Urinary bladder (tissue), 4 donors: ENCODE measurements around the gene CEP350. TPM values are rescaled to one million over a fixed set of nuclear protein-coding genes. Genes with fewer than 3 reads are reported as not detected.

ENCODE experiments used
- DNase-seq: peaks from one replicate; pipeline ENCODE4 v3.0.0-alpha.2; 2015; ENCODE audit errors: extremely low spot score
- H3K27ac ChIP-seq: one replicate; pipeline ENCODE4 v1.5.1; 2013; ENCODE audit warnings: low read depth, mild to moderate bottlenecking, moderate library complexity
- H3K36me3 ChIP-seq: one replicate; pipeline ENCODE4 v1.6.1; 2013; ENCODE audit warnings: mild to moderate bottlenecking, moderate library complexity; ENCODE audit not compliant: insufficient read depth
- H3K4me1 ChIP-seq: one replicate; pipeline ENCODE4 v1.6.1; 2013; ENCODE audit warnings: mild to moderate bottlenecking, moderate library complexity; ENCODE audit not compliant: insufficient read depth
- H3K4me3 ChIP-seq: one replicate; pipeline ENCODE4 v1.5.1; 2013; ENCODE audit warnings: low read depth, low read length
- WGBS: extraction: QIAGEN DNeasy Blood & Tissue Kit; methylation state at CpG from one replicate; pipeline ENCODE4 v1.1.7; 2013; 5-methylcytosine and 5-hydroxymethylcytosine counted together
- polyA plus RNA-seq: library from polyadenylated mRNA; stranded (reverse); fragments of 200-250 nt; gene quantifications from one replicate; pipeline ENCODE4 v1.2.3, GENCODE V29; 2013
- total RNA-seq: library from RNA; depleted of rRNA; stranded (reverse); fragments of >200 nt; gene quantifications from one replicate; pipeline ENCODE4 v1.2.3, GENCODE V29; 2014
- donor health status: healthy with polysubstance abuse.
- donor health status: healthy.

The CEP350 gene
- total and polyA plus RNA-seq, 2 donors, result 13.0 to 110 TPM

DNA sequence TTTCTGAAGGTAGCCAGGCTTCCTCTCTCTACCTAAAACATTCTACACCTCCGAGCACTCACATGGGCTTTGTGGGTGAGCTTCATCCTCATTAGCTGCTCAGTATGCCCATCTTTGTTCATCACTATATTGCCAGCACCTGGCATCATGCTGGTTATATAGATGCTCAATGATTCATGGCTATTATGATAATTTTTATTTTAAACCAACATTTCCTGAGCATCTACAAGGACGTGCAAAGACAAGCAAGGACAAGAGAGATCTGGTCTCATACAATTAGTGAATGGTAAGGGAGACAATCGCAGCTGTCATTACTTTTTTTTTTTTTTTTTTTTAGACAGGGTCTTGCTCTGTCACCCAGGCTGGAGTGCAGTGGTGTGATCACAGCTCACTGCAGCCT is 188.7 kb downstream of the CEP350 start:
- 82% methylated on average over 3 of the region's 3 CpGs for WGBS
- Histone ChIP-seq H3K27ac (no peak overlapping the region), H3K4me1 (no peaks in the 10 kb centered on the region), H3K36me3 (no peaks in the 10 kb centered on the region), H3K4me3 (no peak overlapping the region)
- DNase-seq, result no peak

DNA sequence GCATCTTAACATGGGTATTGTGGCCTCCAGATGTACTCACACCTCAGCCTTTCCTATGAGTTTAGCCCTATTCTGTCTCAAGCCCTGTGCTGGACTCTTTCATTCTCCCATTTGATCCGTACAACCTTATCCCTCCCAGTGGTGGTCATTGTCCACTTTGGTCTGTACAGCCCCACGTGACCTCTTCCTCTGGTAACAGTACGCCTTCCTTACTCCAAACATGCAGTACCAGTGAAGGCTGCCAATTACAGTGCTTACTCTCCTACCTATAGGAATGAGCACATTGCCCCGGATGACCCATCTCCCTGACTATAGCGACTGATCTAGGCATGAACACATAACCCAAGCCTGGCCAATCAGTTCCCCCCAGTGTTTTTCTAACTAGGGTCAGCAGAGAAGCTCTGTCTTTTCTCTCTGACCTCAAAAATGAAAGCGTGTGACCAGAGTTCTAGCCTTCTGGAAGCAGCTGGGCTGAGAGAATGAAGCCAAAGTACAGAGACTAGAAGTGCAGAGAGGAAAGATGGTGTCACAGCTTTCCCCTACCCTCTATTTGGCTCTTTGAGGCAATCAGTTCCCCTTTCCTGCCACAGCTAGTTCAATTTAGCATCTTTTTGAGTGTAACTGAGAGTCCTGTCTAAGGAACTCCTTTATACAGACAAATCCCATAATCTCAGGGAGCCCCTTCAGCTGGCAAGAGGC is 190.2 kb downstream of the CEP350 start:
- no peak for DNase-seq
- WGBS, result 65% methylated on average over 6 of the region's 6 CpGs
- Histone ChIP-seq H3K36me3 (no peaks in the 10 kb centered on the region), H3K4me3 (no peak overlapping the region), H3K4me1 (no peaks in the 10 kb centered on the region), H3K27ac (no peak overlapping the region)

DNA sequence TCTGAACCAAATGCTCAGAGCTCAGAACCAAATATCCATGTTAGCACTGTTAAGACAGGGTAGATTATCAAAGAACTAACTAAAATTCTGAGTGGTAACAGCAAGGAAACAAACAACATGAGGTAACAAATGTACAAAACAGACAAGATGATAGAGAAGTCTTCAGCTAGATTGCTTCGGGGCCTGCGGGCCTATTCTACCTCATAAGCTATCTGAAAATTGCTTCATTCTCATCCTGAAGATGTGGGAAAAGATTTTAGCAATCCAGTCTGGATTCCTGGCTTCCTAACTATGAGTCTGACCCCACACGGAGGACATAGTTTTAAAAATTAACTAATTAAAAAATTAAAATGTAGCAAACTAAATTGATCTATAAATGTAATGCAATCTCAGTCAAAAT is 190.8 kb downstream of the CEP350 start:
- H3K4me3 ChIP-seq, result no peak overlapping the region
- H3K4me1 ChIP-seq, result no peaks in the 10 kb centered on the region
- WGBS, result 88% methylated on average over 3 of the region's 3 CpGs
- H3K36me3 ChIP-seq, result no peaks in the 10 kb centered on the region
- no peak for DNase-seq
- H3K27ac ChIP-seq, result no peak overlapping the region

DNA sequence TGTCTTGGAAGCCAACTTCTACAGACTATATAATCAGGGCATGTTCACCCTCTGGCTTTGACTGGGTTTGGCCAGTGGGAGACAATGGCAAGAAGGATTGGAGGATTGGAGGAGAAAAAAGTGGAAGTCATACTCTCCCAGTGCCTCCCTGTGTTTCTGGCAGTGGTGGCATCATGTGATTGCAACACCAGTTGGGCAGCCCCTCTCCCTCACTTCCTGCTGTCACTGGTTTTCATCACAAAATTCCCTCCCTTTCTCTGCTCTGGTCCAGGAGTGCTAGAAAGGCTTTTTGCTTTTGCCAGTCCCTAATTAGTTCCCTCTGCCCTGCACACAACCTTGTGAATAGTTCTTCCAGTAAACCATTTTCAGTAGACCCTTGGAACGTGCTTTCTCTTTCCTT is 196.4 kb downstream of the CEP350 start:
- no peak overlapping the region for H3K4me3 ChIP-seq
- no peak for DNase-seq
- WGBS, result 41% methylated on average over 1 of the region's 1 CpG
- H3K27ac ChIP-seq, result no peak overlapping the region
- no peaks in the 10 kb centered on the region for H3K36me3 ChIP-seq
- H3K4me1 ChIP-seq, result no peaks in the 10 kb centered on the region

DNA sequence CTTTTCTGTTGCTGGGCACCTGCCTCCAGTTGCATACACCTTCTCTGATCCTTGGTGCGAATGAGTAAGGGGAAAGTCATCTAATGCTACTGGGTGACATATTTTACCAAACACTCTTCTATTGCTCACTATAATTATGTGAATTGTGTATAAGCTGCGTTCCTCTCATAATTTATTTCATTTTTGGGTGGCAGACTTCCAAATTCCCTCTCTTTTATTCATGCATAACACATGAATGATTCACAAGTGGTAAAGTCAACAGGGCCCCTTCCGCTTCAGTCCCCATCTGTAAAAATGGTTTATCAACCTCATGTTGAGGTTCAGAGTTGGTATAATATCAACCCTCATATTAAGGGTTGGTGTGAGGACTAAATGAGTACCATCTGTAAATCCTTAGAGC is 196.9 kb downstream of the CEP350 start:
- no peak overlapping the region for H3K4me3 ChIP-seq
- no peaks in the 10 kb centered on the region for H3K4me1 ChIP-seq
- no peak overlapping the region for H3K27ac ChIP-seq
- no peak for DNase-seq
- 55% methylated on average over 3 of the region's 3 CpGs for WGBS
- H3K36me3 ChIP-seq, result no peaks in the 10 kb centered on the region

DNA sequence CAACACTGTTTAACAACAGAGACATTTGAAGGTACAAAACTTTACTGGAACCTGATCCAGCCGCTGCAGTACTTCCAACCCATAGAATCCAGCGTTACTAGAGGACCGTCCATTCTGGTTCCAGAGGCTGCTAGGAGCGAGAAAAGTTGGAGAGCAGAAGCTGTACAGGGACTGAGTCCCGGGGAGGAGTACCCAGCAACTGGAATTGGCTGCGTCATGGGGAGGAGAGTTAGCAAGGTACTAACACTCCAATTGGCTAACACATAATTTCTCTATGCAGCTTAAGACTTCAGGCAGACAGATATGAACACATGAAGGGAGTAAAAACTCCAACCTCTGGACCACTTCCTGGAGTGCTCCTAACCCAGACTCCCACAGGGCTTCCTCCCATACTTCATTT is 198.0 kb downstream of the CEP350 start:
- H3K27ac ChIP-seq, result no peak overlapping the region
- no peak for DNase-seq
- WGBS, result 92% methylated on average over 6 of the region's 6 CpGs

DNA sequence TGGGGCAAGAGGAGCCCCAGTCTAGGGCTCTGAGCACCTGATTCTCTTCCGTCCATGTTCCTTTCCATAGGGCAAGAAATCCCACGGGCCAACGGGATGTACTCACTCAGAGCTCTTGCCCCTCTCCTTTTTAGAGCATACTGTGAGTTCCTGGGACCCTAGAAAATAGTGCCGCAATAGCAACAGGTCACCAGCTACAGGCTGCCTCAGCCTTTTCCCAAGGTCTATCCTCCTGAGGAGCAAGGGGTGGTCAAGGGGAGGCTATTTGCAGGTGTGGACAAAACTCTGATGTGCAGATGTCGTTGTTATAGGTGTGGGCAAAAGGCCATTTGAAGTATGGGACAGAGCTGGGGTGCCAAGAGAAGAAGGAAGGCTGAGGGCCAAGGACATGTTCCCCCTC is 198.4 kb downstream of the CEP350 start:
- Histone ChIP-seq H3K36me3 (no peaks in the 10 kb centered on the region), H3K4me1 (no peaks in the 10 kb centered on the region), H3K27ac (no peak overlapping the region), H3K4me3 (no peak overlapping the region)
- no peak for DNase-seq
- 88% methylated on average over 5 of the region's 5 CpGs for WGBS

More for the DNA sequence above, 198.0 kb downstream of the CEP350 start:
- Histone ChIP-seq H3K4me3 (no peak overlapping the region), H3K36me3 (no peaks in the 10 kb centered on the region), H3K4me1 (no peaks in the 10 kb centered on the region)

DNA sequence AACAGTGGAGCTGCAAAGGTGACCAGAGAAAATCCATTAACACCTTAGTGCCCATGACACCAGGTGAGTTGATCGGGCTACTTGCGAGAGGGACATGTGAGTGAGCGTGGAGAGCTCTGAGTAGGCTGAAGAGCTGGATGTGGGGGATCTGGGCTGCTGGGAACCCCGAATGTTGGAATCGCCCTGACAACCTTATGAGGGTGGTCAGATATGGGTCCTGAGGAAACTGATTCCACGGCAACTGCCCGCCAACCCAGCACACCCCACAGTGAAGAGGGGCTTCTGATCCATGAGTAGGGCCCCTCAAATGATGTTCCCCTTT is 199.4 kb downstream of the CEP350 start:
- H3K4me3 ChIP-seq, result peak overlapping the region; percentile 86
- WGBS, result 11% methylated on average over 7 of the region's 7 CpGs
- H3K27ac ChIP-seq, result no peak overlapping the region
- no peaks in the 10 kb centered on the region for H3K36me3 ChIP-seq
- no peaks in the 10 kb centered on the region for H3K4me1 ChIP-seq
- DNase-seq, result no peak

DNA sequence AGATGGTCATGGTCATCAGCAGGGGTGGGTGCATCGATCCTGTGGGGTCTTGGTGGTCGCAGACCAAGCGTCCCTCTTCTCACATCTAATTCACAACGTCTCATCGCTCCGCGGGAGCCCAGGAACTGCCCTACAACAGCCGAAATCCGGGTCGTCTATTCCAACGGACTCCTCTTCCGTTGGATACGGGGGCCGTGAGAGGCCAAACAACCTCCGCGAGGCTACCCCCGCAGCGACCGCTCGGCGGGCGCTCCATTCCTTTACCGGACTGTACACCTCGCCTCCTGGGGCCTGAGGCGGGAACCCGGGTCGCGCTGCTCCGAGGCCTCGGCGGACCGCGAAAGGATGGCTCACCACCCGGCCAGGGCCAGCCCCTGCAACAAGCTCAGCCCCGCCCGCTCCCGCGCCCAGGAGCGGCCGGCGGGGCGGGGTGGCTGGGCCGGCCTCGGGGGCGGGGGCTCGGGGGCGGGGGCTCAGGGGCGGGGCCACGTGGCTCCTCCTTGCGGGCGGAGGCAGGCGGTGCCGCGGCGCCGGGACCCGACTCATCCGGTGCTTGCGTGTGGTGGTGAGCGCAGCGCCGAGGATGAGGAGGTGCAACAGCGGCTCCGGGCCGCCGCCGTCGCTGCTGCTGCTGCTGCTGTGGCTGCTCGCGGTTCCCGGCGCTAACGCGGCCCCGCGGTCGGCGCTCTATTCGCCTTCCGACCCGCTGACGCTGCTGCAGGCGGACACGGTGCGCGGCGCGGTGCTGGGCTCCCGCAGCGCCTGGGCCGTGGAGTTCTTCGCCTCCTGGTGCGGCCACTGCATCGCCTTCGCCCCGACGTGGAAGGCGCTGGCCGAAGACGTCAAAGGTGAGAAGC is 199.9 kb downstream of the CEP350 start, which contains the start of gene QSOX1:
QSOX1 (plus strand) TSS at position 545 of the 857 bp plus-strand sequence; CDS start at position 584, 39 bp downstream.
- H3K27ac ChIP-seq, result peak within 1 kb of the TSS; percentile 66
- under 1% methylated on average over 100 of the region's 100 CpGs for WGBS
- peak within 1 kb of the TSS; percentile 86 for H3K4me3 ChIP-seq
- peak; percentile 56 for DNase-seq
- no peaks in the 10 kb centered on the region for H3K4me1 ChIP-seq
- H3K36me3 ChIP-seq, result no peaks in the 10 kb centered on the region

DNA sequence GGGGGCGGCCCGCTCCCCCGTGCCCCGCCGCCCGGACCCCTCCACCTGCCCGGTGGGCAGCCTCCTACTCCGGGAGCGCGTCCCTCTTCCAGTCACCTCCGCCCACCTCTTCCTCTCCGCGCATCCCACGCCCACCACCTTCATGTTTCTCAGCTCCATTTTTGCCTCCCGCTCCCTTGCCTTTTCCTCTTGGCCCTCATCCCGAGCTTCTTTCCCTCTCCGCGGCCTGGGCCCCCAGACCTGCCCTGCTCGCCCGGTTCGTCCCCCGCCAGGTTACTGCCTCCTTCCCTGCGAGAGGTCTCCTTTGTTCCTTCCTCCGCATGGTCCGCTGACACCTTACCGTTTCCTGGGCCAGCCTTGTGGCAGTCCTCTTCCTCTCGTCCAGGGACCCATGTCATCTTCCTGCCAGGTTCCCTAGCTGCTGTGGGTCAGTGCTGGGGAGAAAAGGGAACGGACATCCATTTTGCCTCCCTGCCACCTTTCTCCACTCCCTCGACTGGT is 200.6 kb downstream of the CEP350 start:
- Histone ChIP-seq H3K27ac (peak overlapping the region; percentile 51), H3K36me3 (no peaks in the 10 kb centered on the region), H3K4me1 (no peaks in the 10 kb centered on the region), H3K4me3 (peak overlapping the region; percentile 86)
- under 1% methylated on average over 29 of the region's 29 CpGs for WGBS
- DNase-seq, result no peak

DNA sequence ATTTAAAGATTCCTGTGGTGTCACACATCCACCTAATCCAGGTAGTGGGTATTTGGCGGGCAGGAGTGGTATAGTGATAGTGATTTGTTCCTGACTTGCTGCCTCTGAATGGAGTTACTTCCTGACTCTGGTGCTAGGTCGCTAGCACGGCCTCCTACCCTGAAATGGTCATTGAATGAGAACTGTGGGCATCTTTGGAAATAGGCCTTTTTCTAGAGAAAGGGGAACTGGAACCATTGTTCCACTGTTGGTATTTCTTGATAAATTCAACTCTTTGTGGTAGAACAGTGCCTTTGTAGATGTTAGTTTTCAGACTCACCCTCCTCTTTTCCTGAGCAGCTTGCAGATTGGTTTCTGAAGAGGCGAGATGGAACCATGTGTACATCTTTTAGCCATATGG is 201.6 kb downstream of the CEP350 start:
- Histone ChIP-seq H3K27ac (no peak overlapping the region), H3K4me3 (no peak overlapping the region), H3K36me3 (no peaks in the 10 kb centered on the region), H3K4me1 (no peaks in the 10 kb centered on the region)
- 79% methylated on average over 4 of the region's 4 CpGs for WGBS
- no peak for DNase-seq

DNA sequence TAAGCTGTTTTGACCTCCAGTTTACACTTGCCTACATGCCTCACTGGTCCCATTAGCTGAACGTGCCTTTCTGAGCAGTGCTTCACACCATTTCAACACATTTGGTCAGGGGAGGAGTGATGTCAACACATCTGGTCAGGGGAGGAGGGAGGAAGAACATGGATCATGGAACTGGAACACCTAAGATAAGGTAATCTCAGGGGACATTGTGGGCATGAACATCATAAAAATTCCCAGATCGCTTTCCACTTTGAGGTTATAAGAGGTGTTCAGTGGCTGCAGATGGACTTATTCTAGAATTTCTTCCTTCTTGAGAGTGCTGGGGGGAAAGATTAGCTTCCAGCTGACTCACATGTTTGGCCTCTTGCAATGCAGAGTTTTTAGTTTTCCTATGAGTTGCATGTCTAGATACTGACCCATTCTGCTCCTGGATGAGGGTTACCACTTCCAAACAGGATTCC is 202.1 kb downstream of the CEP350 start:
- H3K4me3 ChIP-seq, result no peak overlapping the region
- H3K36me3 ChIP-seq, result no peaks in the 10 kb centered on the region
- no peaks in the 10 kb centered on the region for H3K4me1 ChIP-seq
- WGBS, result 67% methylated on average over 2 of the region's 2 CpGs
- DNase-seq, result no peak
- no peak overlapping the region for H3K27ac ChIP-seq

DNA sequence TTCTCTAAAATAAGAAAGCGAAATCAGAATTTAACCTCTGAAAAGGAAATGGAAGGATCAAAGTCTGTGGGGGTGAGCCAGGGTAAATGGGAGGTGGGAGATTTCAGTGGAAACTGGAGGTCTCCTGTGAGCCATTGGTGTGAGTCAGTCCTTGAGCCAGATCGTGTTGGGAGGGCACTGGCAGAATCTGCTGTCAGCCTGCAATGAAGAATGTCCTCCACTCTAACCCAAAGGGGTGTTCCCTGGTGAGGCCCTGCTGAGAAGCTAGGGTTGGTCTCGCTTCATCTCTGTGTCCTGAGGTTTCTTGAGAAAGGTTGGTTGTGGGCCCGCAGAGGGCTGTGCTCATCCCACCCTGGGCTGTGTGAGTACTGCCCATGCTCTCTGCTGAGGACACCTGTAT is 202.5 kb downstream of the CEP350 start:
- H3K36me3 ChIP-seq, result no peaks in the 10 kb centered on the region
- no peak for DNase-seq
- 79% methylated on average over 4 of the region's 4 CpGs for WGBS
- H3K4me1 ChIP-seq, result no peaks in the 10 kb centered on the region
- H3K27ac ChIP-seq, result no peak overlapping the region
- no peak overlapping the region for H3K4me3 ChIP-seq

DNA sequence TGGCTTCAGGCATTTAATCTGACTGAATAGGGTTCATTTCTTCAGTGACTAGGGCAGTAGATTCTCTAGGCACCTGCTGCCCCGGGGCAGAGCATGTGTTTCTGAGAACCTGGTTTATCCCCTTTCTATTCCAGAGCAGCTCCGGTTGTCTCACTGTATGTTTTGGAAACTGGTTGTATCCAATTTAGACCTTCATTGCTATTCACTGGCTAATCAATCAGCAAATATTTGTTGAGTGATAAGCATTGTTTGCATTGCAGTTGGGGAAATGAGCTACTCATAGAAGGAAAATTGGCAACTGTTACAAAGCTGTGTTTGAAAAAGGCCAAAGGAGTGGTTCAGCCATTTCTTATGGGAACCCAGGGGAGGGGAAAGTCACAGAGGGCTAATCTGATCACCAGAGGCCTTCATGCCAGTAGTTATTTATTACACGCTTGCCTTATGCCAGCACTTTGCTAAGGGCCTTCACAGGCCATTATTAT is 203.0 kb downstream of the CEP350 start:
- no peaks in the 10 kb centered on the region for H3K4me1 ChIP-seq
- no peak overlapping the region for H3K4me3 ChIP-seq
- DNase-seq, result no peak
- 87% methylated on average over 3 of the region's 3 CpGs for WGBS
- no peaks in the 10 kb centered on the region for H3K36me3 ChIP-seq
- no peak overlapping the region for H3K27ac ChIP-seq
